GM12892 (cell line): ENCODE results near the gene UVSSA.

ENCODE experiments used
- POLR2A ChIP-seq: IDR thresholded peaks from 2 replicates; pipeline ENCODE4 v1.6.1; 2011; ENCODE audit warnings: low read depth, low read length, control low read depth
- POLR2AphosphoS5 ChIP-seq: IDR thresholded peaks from 2 replicates; pipeline ENCODE4 v1.6.1; 2011; ENCODE audit warnings: low read depth, low read length, control low read depth

- TF ChIP-seq POLR2A (no peak), POLR2AphosphoS5 (no peak)
These were observed 24.9 kb upstream of the UVSSA start for GRCh38 chr4:1321946-1322650.
